AG04450 (cell line): ENCODE data around the gene SAMD4B. TPM values are rescaled to one million over a fixed set of nuclear protein-coding genes. Genes with fewer than 3 reads are reported as not detected.

ENCODE experiments used
- CTCF ChIA-PET: fragments of 300-600, 350-600 bp; formaldehyde crosslinking; extraction: SDS; loops from one replicate; lab custom pipeline; 2022; ENCODE audit warnings: antibody characterized with exemption, inconsistent platforms; lab: Charles Lee
- POLR2A ChIA-PET: fragments of 350-600 bp; formaldehyde crosslinking; extraction: SDS; loops from one replicate; lab custom pipeline; 2021; ENCODE audit warnings: antibody characterized with exemption, inconsistent platforms; lab: Yijun Ruan, JAX
- DNase-seq: peaks from one replicate; pipeline ENCODE4 v3.0.0-alpha.2; 2011; ENCODE audit warnings: low read depth, low spot score
- H3K27ac ChIP-seq: one replicate; pipeline ENCODE4 v1.5.1; 2012; ENCODE audit warnings: low read depth, low read length, control low read depth
- H3K27me3 ChIP-seq: one replicate; pipeline ENCODE4 v1.6.0; 2012; ENCODE audit warnings: low read length; ENCODE audit not compliant: control insufficient read depth, insufficient read depth
- H3K4me3 ChIP-seq: 2 replicates; pipeline ENCODE4 v1.5.1; 2011; ENCODE audit warnings: mild to moderate bottlenecking, low read depth, low read length, control low read depth
- H3K9me3 ChIP-seq: 2 replicates; pipeline ENCODE4 v1.5.1; 2012; ENCODE audit warnings: low read length; ENCODE audit not compliant: control insufficient read depth, insufficient read depth
- CTCF ChIP-seq: IDR thresholded peaks from 2 replicates; pipeline ENCODE4 v1.5.1; 2011; ENCODE audit warnings: low read depth, low read length, control low read depth, inconsistent platforms
- polyA plus RNA-seq: library from polyadenylated mRNA; depleted of rRNA; stranded (reverse); fragments of >200 nt; gene quantifications from 2 replicates; pipeline ENCODE4 v1.2.3, GENCODE V29; 2011

Gene SAMD4B
- polyA plus RNA-seq, 1 experiment, result 33.4 TPM

DNA sequence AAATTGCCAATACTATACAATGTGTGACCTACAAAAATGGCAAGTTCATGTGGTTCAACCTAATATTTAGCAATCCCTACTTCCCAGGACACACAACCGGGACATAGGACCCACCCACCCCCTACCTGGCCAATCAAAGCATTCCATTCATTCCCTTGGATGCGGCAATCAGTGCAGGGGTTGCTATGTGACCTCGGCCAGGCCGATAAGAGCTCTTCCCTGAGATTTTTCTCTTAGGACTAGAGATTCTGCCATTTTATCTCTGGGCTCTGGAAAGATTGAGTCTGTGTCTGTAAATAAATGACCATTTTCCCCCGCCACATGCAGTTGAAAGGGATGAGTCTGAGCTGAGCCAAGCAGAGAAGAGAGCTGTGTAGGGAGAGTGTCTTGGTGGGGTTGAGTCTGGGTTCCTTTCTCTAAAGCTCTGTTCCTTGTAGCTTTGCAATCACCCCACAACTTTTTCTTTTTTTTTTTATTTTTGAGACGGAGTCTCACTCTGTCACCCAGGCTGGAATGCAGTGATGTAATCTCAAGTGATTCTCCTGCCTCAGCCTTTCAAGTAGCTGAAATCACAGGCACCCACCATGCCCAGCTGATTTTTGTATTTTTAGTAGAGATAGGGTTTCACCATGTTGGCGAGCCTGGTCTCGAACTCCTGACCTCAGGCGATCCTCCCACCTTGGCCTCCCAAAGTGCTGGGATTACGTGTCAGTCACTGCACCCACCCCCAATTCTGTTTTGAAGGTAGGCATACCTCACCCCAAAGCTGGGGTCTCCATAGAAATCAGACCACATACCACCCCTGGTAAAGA lies 38.6 kb upstream of the SAMD4B start:
- peaks cover 5% of the 10 kb centered on the region; the same call in 1 of the 2 replicates for H3K9me3 ChIP-seq
- POLR2A ChIA-PET, result no interaction called here
- no peak overlapping the region for H3K27ac ChIP-seq
- CTCF ChIA-PET, result interaction anchor here (0.6 kb wide), 1 partner anchor 117 kb away, joined by 4 read pairs; no protein-coding TSS in a partner anchor
- DNase-seq, result no peak
- TF ChIP-seq CTCF, result no peak
- no peak overlapping the region for H3K4me3 ChIP-seq
- H3K27me3 ChIP-seq, result peaks cover 50% of the 10 kb centered on the region

DNA sequence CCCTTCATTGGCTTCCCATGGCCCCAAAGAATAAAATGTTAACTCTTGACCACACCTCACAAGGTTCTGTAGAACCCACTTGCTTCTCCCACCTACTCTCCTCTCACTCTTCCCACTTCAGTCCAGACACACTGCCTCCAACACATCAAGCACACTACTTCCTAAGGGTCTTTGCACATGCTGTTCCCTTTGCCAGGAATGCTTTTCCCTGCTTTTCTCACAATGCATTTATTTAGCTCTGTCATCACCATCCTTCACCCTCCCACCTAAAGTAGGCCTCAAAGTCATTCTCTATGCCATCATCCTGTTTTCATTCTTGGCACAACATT lies 38.1 kb upstream of the SAMD4B start:
- Histone ChIP-seq H3K9me3 (peaks cover 6% of the 10 kb centered on the region; the same call in 1 of the 2 replicates), H3K27me3 (peaks cover 55% of the 10 kb centered on the region), H3K4me3 (no peak overlapping the region), H3K27ac (no peak overlapping the region)
- no peak for DNase-seq
- ChIA-PET CTCF (no interaction called here), POLR2A (no interaction called here)
- TF ChIP-seq CTCF, result no peak

GRCh38 chr19:39304701-39305571 lies 37.3 kb upstream of the SAMD4B start:
- POLR2A ChIA-PET, result no interaction called here
- H3K9me3 ChIP-seq, result peaks cover 6% of the 10 kb centered on the region; the same call in 1 of the 2 replicates
- DNase-seq, result no peak
- no peak overlapping the region for H3K4me3 ChIP-seq
- CTCF ChIA-PET, result no interaction called here
- H3K27ac ChIP-seq, result no peak overlapping the region
- TF ChIP-seq CTCF, result no peak
- peaks cover 55% of the 10 kb centered on the region for H3K27me3 ChIP-seq

DNA sequence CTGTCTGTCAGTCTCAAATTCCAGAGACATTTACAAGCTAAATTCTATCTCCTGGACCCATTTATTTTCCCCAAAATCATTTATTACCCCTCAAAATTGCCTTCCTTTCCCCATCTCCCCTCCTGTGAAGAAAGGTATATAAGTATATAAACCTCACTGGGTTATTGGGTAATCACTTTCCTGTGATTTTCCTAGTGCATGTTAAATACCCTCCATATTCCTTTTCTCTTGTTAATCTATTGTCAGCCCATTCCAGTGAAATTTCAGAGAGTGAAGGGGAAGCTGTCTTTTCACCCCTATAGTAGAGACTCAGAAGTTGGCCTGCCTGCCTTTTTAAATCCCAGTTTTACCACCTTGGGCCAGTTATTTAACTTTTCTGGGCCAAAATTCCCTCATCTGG lies 36.1 kb upstream of the SAMD4B start:
- DNase-seq, result no peak
- no peak for TF ChIP-seq CTCF
- Histone ChIP-seq H3K4me3 (no peak overlapping the region), H3K27ac (no peak overlapping the region), H3K9me3 (peaks cover 6% of the 10 kb centered on the region; the same call in 1 of the 2 replicates), H3K27me3 (peaks cover 52% of the 10 kb centered on the region)
- CTCF ChIA-PET, result no interaction called here
- POLR2A ChIA-PET, result no interaction called here
